ENCODE data around the gene CALR.

Gene CALR

GRCh38 chr19:12979974-12980373 lies 41.6 kb downstream of the CALR start:
- no peak for DNase-seq (ENCODE audit: low read depth in 2 of 2)

GRCh38 chr19:12982648-12983047 lies 44.2 kb downstream of the CALR start:
- no peak for DNase-seq (ENCODE audit: low read depth in 2 of 2)

- DNase-seq (ENCODE audit: low read depth in 2 of 2) = no peak
Measured at GRCh38 chr19:12983091-12983490, 44.7 kb downstream of the CALR start.

GRCh38 chr19:12983542-12984142 lies 45.2 kb downstream of the CALR start:
- DNase-seq (ENCODE audit: low read depth in 2 of 2) = peak; percentile 68 to 75

- no peak for DNase-seq (ENCODE audit: low read depth in 2 of 2)
Measured at GRCh38 chr19:12984143-12984627, 45.8 kb downstream of the CALR start.

- DNase-seq (ENCODE audit: low read depth in 2 of 2) = no peak
Measured at GRCh38 chr19:12984683-12985048, 46.3 kb downstream of the CALR start.

- no peak for DNase-seq (ENCODE audit: low read depth in 2 of 2)
Measured at GRCh38 chr19:12985049-12985776, 46.8 kb downstream of the CALR start.

GRCh38 chr19:12986726-12987125 lies 48.3 kb downstream of the CALR start:
- DNase-seq (ENCODE audit: low read depth in 2 of 2) = no peak

GRCh38 chr19:12987190-12987589 lies 48.8 kb downstream of the CALR start:
- no peak for DNase-seq (ENCODE audit: low read depth in 2 of 2)

- DNase-seq (ENCODE audit: low read depth in 2 of 2) = no peak
Measured at GRCh38 chr19:12987781-12988180, 49.4 kb downstream of the CALR start.

GRCh38 chr19:12990431-12990830 lies 52.0 kb downstream of the CALR start:
- no peak for DNase-seq (ENCODE audit: low read depth in 2 of 2)

GRCh38 chr19:12990853-12991252 lies 52.4 kb downstream of the CALR start:
- no peak for DNase-seq (ENCODE audit: low read depth in 2 of 2)

- no peak for DNase-seq (ENCODE audit: low read depth in 2 of 2)
Measured at GRCh38 chr19:12991296-12991695, 52.9 kb downstream of the CALR start.

- DNase-seq (ENCODE audit: low read depth in 2 of 2) = no peak
Measured at GRCh38 chr19:12992729-12993128, 54.3 kb downstream of the CALR start.

GRCh38 chr19:12993562-12993961 lies 55.2 kb downstream of the CALR start:
- DNase-seq (ENCODE audit: low read depth in 2 of 2) = no peak

Measured in stimulated activated CD8-positive, alpha-beta memory T cell treated with anti-CD3 and anti-CD28 coated beads, Interleukin-2, amount 100 ng/mL, for 48 hours (primary cell).